ENCODE measurements around the gene LUC7L2. TPM values are rescaled to one million over a fixed set of nuclear protein-coding genes. Genes with fewer than 3 reads are reported as not detected.

The LUC7L2 gene
- total and polyA plus RNA-seq, 9 of the 15 experiments (the other 6 are each of a cell fraction or from before 2014, with no cell fraction given), result 56.1 to 207 (median 141) TPM

DNA sequence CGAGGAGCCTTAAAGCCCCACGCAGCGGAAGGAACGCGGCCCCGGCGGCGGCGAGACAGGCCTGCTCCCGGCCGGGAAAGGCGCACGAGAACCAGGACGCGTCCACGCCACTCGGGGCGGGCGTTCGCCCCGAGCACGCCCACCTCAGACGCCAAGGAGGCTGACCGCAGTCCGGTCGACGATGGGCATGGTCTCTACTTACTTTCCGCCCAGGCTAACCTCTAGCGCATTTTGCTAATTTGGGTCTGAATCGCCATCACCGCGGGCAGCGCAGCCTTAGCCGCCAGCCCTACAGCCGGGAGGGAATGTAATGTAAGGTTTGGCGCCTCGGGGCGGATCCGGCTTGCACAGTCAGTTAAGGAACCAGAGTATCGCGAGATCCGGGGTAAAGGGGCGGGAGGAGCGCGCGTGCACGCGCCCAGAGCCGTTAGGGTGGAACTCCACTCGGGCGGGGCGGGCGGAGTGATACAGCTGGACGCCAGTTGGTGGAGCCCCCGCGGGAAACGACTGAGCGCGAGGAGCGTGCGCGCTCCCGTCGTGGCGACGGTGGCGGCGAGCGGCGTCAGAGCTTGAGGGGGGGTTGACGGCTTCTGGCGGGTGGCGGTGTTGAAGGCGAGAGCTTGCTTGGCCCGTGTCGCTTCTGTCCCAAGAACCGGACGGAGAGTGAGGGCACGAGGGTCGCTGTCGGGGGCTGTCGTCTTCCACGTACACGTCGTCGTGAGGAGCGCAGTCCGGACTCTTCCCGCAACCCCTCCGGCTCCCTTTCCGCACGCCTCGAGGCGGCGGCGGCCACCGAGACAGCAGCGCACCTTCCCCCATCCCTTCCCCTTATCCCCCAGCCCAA, at the start of gene LUC7L2 (continued):
- TF ChIP-seq MXD1 (CRISPR knock-in tag; IDR thresholded peaks at IDR 0.05; ENCODE audit: borderline replicate concordance, poor library complexity, severe bottlenecking), result no peak
- TF ChIP-seq, protein P1, sequence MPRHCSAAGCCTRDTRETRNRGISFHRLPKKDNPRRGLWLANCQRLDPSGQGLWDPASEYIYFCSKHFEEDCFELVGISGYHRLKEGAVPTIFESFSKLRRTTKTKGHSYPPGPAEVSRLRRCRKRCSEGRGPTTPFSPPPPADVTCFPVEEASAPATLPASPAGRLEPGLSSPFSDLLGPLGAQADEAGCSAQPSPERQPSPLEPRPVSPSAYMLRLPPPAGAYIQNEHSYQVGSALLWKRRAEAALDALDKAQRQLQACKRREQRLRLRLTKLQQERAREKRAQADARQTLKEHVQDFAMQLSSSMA (CRISPR knock-in tag; IDR thresholded peaks at IDR 0.05), result peak; percentile 92; the same call in 1 of the 2 replicates
- no peak for TF ChIP-seq TSC22D4 (tag; IDR thresholded peaks at IDR 0.05)
- TF ChIP-seq, protein P2, sequence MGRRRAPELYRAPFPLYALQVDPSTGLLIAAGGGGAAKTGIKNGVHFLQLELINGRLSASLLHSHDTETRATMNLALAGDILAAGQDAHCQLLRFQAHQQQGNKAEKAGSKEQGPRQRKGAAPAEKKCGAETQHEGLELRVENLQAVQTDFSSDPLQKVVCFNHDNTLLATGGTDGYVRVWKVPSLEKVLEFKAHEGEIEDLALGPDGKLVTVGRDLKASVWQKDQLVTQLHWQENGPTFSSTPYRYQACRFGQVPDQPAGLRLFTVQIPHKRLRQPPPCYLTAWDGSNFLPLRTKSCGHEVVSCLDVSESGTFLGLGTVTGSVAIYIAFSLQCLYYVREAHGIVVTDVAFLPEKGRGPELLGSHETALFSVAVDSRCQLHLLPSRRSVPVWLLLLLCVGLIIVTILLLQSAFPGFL (CRISPR knock-in tag; IDR thresholded peaks at IDR 0.05), result no peak
- TF ChIP-seq ZNF444 (CRISPR knock-in tag; IDR thresholded peaks at IDR 0.05), result no peak
- peak; percentile 96 for TF ChIP-seq RB1 (IDR thresholded peaks at IDR 0.05; ENCODE audit: low read depth)
- TF ChIP-seq EHMT2 (IDR thresholded peaks at IDR 0.05), result no peak
- TF ChIP-seq SOX6 (IDR thresholded peaks at IDR 0.05), result peak; percentile 48
- TF ChIP-seq, protein P3, sequence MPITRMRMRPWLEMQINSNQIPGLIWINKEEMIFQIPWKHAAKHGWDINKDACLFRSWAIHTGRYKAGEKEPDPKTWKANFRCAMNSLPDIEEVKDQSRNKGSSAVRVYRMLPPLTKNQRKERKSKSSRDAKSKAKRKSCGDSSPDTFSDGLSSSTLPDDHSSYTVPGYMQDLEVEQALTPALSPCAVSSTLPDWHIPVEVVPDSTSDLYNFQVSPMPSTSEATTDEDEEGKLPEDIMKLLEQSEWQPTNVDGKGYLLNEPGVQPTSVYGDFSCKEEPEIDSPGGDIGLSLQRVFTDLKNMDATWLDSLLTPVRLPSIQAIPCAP (CRISPR knock-in tag; IDR thresholded peaks at IDR 0.05; ENCODE audit: borderline replicate concordance), result no peak; the same call in 1 of the 2 replicates
- TF ChIP-seq, protein P4, sequence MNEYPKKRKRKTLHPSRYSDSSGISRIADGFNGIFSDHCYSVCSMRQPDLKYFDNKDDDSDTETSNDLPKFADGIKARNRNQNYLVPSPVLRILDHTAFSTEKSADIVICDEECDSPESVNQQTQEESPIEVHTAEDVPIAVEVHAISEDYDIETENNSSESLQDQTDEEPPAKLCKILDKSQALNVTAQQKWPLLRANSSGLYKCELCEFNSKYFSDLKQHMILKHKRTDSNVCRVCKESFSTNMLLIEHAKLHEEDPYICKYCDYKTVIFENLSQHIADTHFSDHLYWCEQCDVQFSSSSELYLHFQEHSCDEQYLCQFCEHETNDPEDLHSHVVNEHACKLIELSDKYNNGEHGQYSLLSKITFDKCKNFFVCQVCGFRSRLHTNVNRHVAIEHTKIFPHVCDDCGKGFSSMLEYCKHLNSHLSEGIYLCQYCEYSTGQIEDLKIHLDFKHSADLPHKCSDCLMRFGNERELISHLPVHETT (CRISPR knock-in tag; conservative IDR thresholded peaks at IDR 0.05 in 1 of 2, IDR thresholded peaks at IDR 0.05 in 1 of 2), result peak in 1 of 2 experiments; percentile 75; a peak in 1 of 4 replicates
- no peak for TF ChIP-seq NCOA2 (IDR thresholded peaks at IDR 0.05; ENCODE audit: partially characterized antibody in 2 of 2)
- TF ChIP-seq, protein P5, sequence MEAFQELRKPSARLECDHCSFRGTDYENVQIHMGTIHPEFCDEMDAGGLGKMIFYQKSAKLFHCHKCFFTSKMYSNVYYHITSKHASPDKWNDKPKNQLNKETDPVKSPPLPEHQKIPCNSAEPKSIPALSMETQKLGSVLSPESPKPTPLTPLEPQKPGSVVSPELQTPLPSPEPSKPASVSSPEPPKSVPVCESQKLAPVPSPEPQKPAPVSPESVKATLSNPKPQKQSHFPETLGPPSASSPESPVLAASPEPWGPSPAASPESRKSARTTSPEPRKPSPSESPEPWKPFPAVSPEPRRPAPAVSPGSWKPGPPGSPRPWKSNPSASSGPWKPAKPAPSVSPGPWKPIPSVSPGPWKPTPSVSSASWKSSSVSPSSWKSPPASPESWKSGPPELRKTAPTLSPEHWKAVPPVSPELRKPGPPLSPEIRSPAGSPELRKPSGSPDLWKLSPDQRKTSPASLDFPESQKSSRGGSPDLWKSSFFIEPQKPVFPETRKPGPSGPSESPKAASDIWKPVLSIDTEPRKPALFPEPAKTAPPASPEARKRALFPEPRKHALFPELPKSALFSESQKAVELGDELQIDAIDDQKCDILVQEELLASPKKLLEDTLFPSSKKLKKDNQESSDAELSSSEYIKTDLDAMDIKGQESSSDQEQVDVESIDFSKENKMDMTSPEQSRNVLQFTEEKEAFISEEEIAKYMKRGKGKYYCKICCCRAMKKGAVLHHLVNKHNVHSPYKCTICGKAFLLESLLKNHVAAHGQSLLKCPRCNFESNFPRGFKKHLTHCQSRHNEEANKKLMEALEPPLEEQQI (IDR thresholded peaks at IDR 0.05), result peak; percentile 90
- TF ChIP-seq ZNF41 (CRISPR knock-in tag; conservative IDR thresholded peaks at IDR 0.05), result no peak
- peak; percentile 96 for TF ChIP-seq LCOR (CRISPR knock-in tag; IDR thresholded peaks at IDR 0.05)
- no peak for TF ChIP-seq IFI16 (CRISPR knock-in tag; IDR thresholded peaks at IDR 0.05)
- TF ChIP-seq ZFP30 (CRISPR knock-in tag; IDR thresholded peaks at IDR 0.05; ENCODE audit: borderline replicate concordance), result no peak
- peak; percentile 98 for TF ChIP-seq CBFB (CRISPR knock-in tag; IDR thresholded peaks at IDR 0.05)
- TF ChIP-seq FUS (optimal IDR thresholded peaks at IDR 0.05; ENCODE audit: low read depth, low read length), result no peak
